MM.1S (cell line): ENCODE measurements around the gene NGB.

Source experiments
- DNase-seq: peaks from one replicate; pipeline ENCODE4 v3.0.0-alpha.2; 2015
- H2AFZ ChIP-seq: fragments of 300-600 bp; sonication (generic); 2 replicates; pipeline ENCODE4 v1.6.0; 2016; ENCODE audit warnings: antibody characterized with exemption, low read length
- H3F3A ChIP-seq: fragments of 300-600 bp; sonication (generic); 2 replicates; pipeline ENCODE4 v1.6.1; 2016; ENCODE audit warnings: mild to moderate bottlenecking, antibody characterized with exemption, low read length, moderate library complexity, mixed read lengths; ENCODE audit not compliant: insufficient read depth
- H3K27ac ChIP-seq: fragments of 300-600 bp; sonication (generic); 2 replicates; pipeline ENCODE4 v1.5.1; 2016; ENCODE audit warnings: mild to moderate bottlenecking, low read length
- H3K27me3 ChIP-seq: fragments of 300-600 bp; sonication (generic); replicated peaks from 2 replicates; pipeline ENCODE4 v1.6.0; 2016; ENCODE audit warnings: low read length; ENCODE audit not compliant: insufficient read depth
- H3K36me3 ChIP-seq: fragments of 300-600 bp; sonication (generic); replicated peaks from 2 replicates; pipeline ENCODE4 v1.6.1; 2016; ENCODE audit warnings: mild to moderate bottlenecking, low read length, mixed read lengths; ENCODE audit not compliant: insufficient read depth
- H3K4me1 ChIP-seq: fragments of 300-600 bp; sonication (generic); 2 replicates; pipeline ENCODE4 v1.6.1; 2016; ENCODE audit warnings: low read length, mixed read lengths
- H3K4me2 ChIP-seq: fragments of 300-600 bp; sonication (generic); 2 replicates; pipeline ENCODE4 v1.6.0; 2016; ENCODE audit warnings: low read depth, low read length
- H3K4me3 ChIP-seq: fragments of 300-600 bp; sonication (generic); 2 replicates; pipeline ENCODE4 v1.5.1; 2016; ENCODE audit warnings: low read length, mixed read lengths
- H3K79me2 ChIP-seq: fragments of 300-600 bp; sonication (generic); 2 replicates; pipeline ENCODE4 v1.6.1; 2016; ENCODE audit warnings: mixed run types, low read length, mixed read lengths
- H3K9ac ChIP-seq: fragments of 300-600 bp; sonication (generic); 2 replicates; pipeline ENCODE4 v1.6.1; 2016; ENCODE audit warnings: low read length, mixed read lengths
- H3K9me2 ChIP-seq: fragments of 300-600 bp; sonication (generic); replicated peaks from 2 replicates; pipeline ENCODE4 v1.6.1; 2016; ENCODE audit warnings: mild to moderate bottlenecking, low read length, mixed read lengths; ENCODE audit not compliant: insufficient read depth
- H3K9me3 ChIP-seq: fragments of 300-600 bp; sonication (generic); replicated peaks from 2 replicates; pipeline ENCODE4 v1.6.1; 2016; ENCODE audit warnings: mild to moderate bottlenecking, low read length, mixed read lengths; ENCODE audit not compliant: insufficient read depth
- H4K20me1 ChIP-seq: fragments of 300-600 bp; sonication (generic); 2 replicates; pipeline ENCODE4 v1.6.1; 2016; ENCODE audit warnings: mild to moderate bottlenecking, low read length, moderate library complexity, mixed read lengths; ENCODE audit not compliant: insufficient read depth
- EZH2 ChIP-seq: fragments of 300-600 bp; sonication (generic); optimal IDR thresholded peaks from 2 replicates; pipeline ENCODE3; 2017; ENCODE audit warnings: low read depth, mild to moderate bottlenecking, antibody characterized with exemption, low read length, mixed read lengths
- EZH2phosphoT487 ChIP-seq: fragments of 300-600 bp; sonication (generic); IDR thresholded peaks from 2 replicates; pipeline ENCODE4 v1.6.1; 2018; ENCODE audit warnings: antibody characterized with exemption, low read length
- TF ChIP-seq, protein P1 (sequence below): fragments of 300-600 bp; sonication (generic); IDR thresholded peaks from 2 replicates; pipeline ENCODE4 v1.5.1; 2016; ENCODE audit warnings: antibody characterized with exemption, low read length, mixed read lengths

NGB gene

GRCh38 chr14:77260199-77260598 is 10.8 kb downstream of the NGB start:
- Histone ChIP-seq H3K27ac (no peak overlapping the region), H3K4me2 (no peak overlapping the region)
- no peak for TF ChIP-seq EZH2

GRCh38 chr14:77259025-77259715 is 11.8 kb downstream of the NGB start:
- TF ChIP-seq, protein P1, sequence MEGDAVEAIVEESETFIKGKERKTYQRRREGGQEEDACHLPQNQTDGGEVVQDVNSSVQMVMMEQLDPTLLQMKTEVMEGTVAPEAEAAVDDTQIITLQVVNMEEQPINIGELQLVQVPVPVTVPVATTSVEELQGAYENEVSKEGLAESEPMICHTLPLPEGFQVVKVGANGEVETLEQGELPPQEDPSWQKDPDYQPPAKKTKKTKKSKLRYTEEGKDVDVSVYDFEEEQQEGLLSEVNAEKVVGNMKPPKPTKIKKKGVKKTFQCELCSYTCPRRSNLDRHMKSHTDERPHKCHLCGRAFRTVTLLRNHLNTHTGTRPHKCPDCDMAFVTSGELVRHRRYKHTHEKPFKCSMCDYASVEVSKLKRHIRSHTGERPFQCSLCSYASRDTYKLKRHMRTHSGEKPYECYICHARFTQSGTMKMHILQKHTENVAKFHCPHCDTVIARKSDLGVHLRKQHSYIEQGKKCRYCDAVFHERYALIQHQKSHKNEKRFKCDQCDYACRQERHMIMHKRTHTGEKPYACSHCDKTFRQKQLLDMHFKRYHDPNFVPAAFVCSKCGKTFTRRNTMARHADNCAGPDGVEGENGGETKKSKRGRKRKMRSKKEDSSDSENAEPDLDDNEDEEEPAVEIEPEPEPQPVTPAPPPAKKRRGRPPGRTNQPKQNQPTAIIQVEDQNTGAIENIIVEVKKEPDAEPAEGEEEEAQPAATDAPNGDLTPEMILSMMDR: no peak
- TF ChIP-seq EZH2phosphoT487: no peak
- TF ChIP-seq EZH2: no peak
- H3K36me3 ChIP-seq: no peaks in the 10 kb centered on the region
- no peak overlapping the region for H2AFZ ChIP-seq
- no peak overlapping the region for H3K9ac ChIP-seq
- no peak overlapping the region for H3K4me2 ChIP-seq
- no peak overlapping the region for H3K4me3 ChIP-seq
- H3F3A ChIP-seq: no peaks in the 10 kb centered on the region
- no peaks in the 10 kb centered on the region for H3K4me1 ChIP-seq
- DNase-seq: no peak
- no peaks in the 10 kb centered on the region for H3K27me3 ChIP-seq
- no peaks in the 10 kb centered on the region for H4K20me1 ChIP-seq
- no peaks in the 10 kb centered on the region for H3K9me2 ChIP-seq
- H3K9me3 ChIP-seq: no peaks in the 10 kb centered on the region
- H3K79me2 ChIP-seq: no peaks in the 10 kb centered on the region
- no peak overlapping the region for H3K27ac ChIP-seq

More at GRCh38 chr14:77260199-77260598, 10.8 kb downstream of the NGB start:
- Histone ChIP-seq H3K4me1 (no peaks in the 10 kb centered on the region), H3K79me2 (no peaks in the 10 kb centered on the region), H2AFZ (no peak overlapping the region), H3K9me3 (no peaks in the 10 kb centered on the region), H3F3A (no peaks in the 10 kb centered on the region), H3K27me3 (no peaks in the 10 kb centered on the region), H4K20me1 (no peaks in the 10 kb centered on the region), H3K36me3 (no peaks in the 10 kb centered on the region), H3K9me2 (no peaks in the 10 kb centered on the region), H3K4me3 (no peak overlapping the region), H3K9ac (no peak overlapping the region)
- DNase-seq: no peak

GRCh38 chr14:77258566-77258965 is 12.4 kb downstream of the NGB start:
- TF ChIP-seq EZH2phosphoT487: no peak
- no peak for TF ChIP-seq EZH2
- TF ChIP-seq, protein P1: no peak

DNA sequence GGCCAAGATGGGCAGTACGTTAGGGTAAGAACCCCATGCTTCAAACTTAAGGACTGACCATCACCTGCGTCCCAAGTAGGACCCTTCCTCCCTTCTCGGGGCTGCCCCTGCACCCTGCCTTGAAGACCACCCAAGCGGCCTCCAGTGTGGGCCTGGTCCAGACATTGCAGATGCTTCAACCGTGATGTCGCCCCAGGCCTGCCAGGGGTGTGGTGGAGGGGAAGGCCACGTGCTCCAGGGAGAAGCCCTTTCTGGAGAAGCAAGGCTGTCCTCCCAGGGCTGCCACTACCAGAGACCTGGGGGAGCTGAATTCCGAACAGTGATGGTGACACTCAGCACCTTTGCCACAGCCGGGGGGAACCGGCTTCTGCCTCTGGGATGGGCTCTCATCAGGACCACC is 13.3 kb downstream of the NGB start:
- Histone ChIP-seq H3K9me2 (no peaks in the 10 kb centered on the region), H3K79me2 (no peaks in the 10 kb centered on the region), H4K20me1 (no peaks in the 10 kb centered on the region), H2AFZ (no peak overlapping the region), H3K36me3 (no peaks in the 10 kb centered on the region), H3K9me3 (no peaks in the 10 kb centered on the region), H3K4me2 (no peak overlapping the region), H3K4me1 (no peaks in the 10 kb centered on the region), H3K9ac (no peak overlapping the region), H3F3A (no peaks in the 10 kb centered on the region), H3K4me3 (no peak overlapping the region), H3K27me3 (no peaks in the 10 kb centered on the region), H3K27ac (no peak overlapping the region)
- no peak for DNase-seq
- TF ChIP-seq, protein P1: no peak
- no peak for TF ChIP-seq EZH2phosphoT487
- no peak for TF ChIP-seq EZH2

More at GRCh38 chr14:77258566-77258965, 12.4 kb downstream of the NGB start:
- Histone ChIP-seq H3K27me3 (no peaks in the 10 kb centered on the region), H3K9me3 (no peaks in the 10 kb centered on the region), H3K4me1 (no peaks in the 10 kb centered on the region), H3K4me3 (no peak overlapping the region), H4K20me1 (no peaks in the 10 kb centered on the region), H3K9ac (no peak overlapping the region), H3K27ac (no peak overlapping the region), H3F3A (no peaks in the 10 kb centered on the region), H3K9me2 (no peaks in the 10 kb centered on the region), H3K4me2 (no peak overlapping the region), H2AFZ (no peak overlapping the region), H3K79me2 (no peaks in the 10 kb centered on the region), H3K36me3 (no peaks in the 10 kb centered on the region)
- DNase-seq: no peak
